Activated CD4-positive, alpha-beta T cell treated with anti-CD3 and anti-CD28 coated beads, Interleukin-2, amount 50 U/mL, for 4 hours (primary cell): ENCODE results near the gene PITPNM3.

ENCODE experiments used
- DNase-seq, 2 experiments: peaks; one replicate each; pipeline ENCODE4 v3.0.0-alpha.2; 2020

The PITPNM3 gene

GRCh38 chr17:6525141-6525540, 31.2 kb downstream of the PITPNM3 start:
- DNase-seq: no peak

GRCh38 chr17:6524520-6524919, 31.8 kb downstream of the PITPNM3 start:
- DNase-seq: no peak

- DNase-seq: no peak
Measured at GRCh38 chr17:6523809-6524355, 32.5 kb downstream of the PITPNM3 start.

GRCh38 chr17:6523330-6523729, 33.0 kb downstream of the PITPNM3 start:
- no peak for DNase-seq

GRCh38 chr17:6521586-6521985, 34.8 kb downstream of the PITPNM3 start:
- DNase-seq: no peak

- no peak for DNase-seq
Measured at GRCh38 chr17:6517062-6517461, 39.3 kb downstream of the PITPNM3 start.

- DNase-seq: no peak
Measured at GRCh38 chr17:6514371-6514770, 42.0 kb downstream of the PITPNM3 start.

- DNase-seq: no peak
Measured at GRCh38 chr17:6512552-6512951, 43.8 kb downstream of the PITPNM3 start.

GRCh38 chr17:6510321-6510977, 45.9 kb downstream of the PITPNM3 start:
- DNase-seq: no peak

GRCh38 chr17:6509921-6510320, 46.4 kb downstream of the PITPNM3 start:
- DNase-seq: no peak

- DNase-seq: no peak
Measured at GRCh38 chr17:6509031-6509771, 47.2 kb downstream of the PITPNM3 start.

- no peak for DNase-seq
Measured at GRCh38 chr17:6508519-6509030, 47.8 kb downstream of the PITPNM3 start.

- DNase-seq: no peak
Measured at GRCh38 chr17:6508016-6508415, 48.3 kb downstream of the PITPNM3 start.

- DNase-seq: no peak
Measured at GRCh38 chr17:6507535-6507934, 48.8 kb downstream of the PITPNM3 start.

GRCh38 chr17:6506679-6507231, 49.6 kb downstream of the PITPNM3 start:
- no peak for DNase-seq

- DNase-seq: no peak
Measured at GRCh38 chr17:6505425-6506142, 50.8 kb downstream of the PITPNM3 start.

- DNase-seq: no peak
Measured at GRCh38 chr17:6503641-6504195, 52.6 kb downstream of the PITPNM3 start.

- no peak for DNase-seq
Measured at GRCh38 chr17:6502871-6503509, 53.4 kb downstream of the PITPNM3 start.

- DNase-seq: no peak
Measured at GRCh38 chr17:6502142-6502541, 54.2 kb downstream of the PITPNM3 start.

GRCh38 chr17:6501359-6501758, 55.0 kb downstream of the PITPNM3 start:
- no peak for DNase-seq

GRCh38 chr17:6498901-6499540, 57.3 kb downstream of the PITPNM3 start:
- no peak for DNase-seq

- DNase-seq: no peak
Measured at GRCh38 chr17:6498356-6498755, 58.0 kb downstream of the PITPNM3 start.
